ENCODE data around the gene SPACA4.

SPACA4 gene

GRCh38 chr19:48596679-48597465 lies 9.7 kb upstream of the SPACA4 start:
- DNase-seq: no peak

DNA sequence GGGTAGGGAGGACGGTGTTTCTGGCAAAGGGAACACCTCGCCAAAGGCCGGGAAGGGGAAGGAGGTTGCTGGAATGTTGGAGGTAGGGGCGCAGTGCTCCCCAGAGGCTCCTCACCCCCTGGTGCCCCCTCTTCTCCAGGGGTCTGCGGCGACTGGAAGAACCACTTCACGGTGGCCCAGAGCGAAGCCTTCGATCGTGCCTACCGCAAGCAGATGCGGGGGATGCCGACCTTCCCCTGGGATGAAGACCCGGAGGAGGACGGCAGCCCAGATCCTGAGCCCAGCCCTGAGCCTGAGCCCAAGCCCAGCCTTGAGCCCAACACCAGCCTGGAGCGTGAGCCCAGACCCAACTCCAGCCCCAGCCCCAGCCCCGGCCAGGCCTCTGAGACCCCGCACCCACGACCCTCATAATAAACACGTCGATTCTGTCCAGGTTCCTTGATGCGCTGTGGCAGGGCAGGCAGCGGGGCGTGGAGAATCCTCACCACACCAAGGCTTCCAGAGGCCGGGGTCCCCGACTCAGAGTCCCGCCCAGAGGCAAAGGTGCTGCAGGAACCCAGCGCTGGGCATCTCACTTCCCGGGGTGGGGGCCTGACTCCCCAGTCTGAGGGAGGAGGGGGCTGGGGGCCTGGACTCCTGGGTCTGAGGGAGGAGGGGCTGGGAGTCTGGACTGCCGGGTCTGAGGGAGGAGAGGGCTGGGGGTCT lies 7.4 kb upstream of the SPACA4 start:
- no peak for DNase-seq

DNA sequence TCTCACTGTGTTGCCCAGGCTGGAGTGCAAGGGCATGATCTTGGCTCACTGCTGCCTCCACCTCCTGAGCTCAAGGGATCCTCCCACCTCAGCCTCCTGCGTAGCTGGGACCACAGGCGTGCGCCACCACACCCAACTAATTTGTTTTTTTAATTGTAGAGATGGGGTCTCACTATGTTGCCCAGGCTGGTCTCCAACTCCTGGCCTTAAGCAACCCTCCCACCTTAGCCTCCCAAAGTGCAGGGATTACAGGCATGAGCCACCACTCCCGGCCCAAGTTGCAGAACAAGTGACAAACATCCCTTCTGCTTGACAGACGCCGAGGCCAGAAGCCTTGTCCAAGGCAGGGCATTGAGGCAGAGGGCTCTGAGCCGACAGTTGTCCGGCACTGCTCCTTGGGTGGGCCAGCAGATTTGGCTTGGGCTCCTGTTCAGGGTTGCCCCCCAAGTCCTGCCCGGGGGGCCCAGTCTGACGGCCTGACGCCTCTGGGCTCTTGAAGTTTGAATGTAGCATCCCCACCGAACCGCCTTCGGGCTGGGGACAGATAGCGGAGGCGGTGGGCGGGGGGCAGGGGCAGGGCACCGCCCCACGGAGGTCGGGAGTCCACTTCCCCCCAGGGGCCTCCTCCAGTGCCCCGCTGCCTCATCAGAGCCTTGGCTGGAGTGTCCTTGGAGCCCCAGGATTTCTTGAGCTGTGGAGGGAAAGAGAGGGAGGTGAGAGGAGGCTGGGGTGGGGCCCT lies 5.7 kb upstream of the SPACA4 start:
- DNase-seq: no peak

DNA sequence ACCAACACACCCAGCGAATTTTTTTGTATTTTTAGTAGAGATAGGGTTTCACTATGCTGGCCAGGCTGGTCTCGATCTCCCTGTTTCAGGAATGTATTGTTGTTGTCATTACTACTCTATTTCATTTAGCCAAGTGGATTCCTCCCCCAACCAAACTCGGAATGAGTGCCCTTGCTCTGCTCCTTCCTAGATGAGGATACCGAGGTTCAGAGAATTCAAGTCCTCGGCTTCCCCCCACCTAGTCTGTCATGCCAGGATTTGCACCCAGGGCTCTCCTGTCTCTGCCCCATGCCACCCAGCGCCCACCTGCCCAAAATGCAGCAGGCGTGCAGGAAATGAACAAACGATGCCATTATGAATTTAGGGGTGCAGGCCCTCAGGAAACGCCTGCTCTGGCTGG lies 3.5 kb upstream of the SPACA4 start:
- no peak for DNase-seq

GRCh38 chr19:48603449-48603848 lies 3.1 kb upstream of the SPACA4 start:
- no peak for DNase-seq

DNA sequence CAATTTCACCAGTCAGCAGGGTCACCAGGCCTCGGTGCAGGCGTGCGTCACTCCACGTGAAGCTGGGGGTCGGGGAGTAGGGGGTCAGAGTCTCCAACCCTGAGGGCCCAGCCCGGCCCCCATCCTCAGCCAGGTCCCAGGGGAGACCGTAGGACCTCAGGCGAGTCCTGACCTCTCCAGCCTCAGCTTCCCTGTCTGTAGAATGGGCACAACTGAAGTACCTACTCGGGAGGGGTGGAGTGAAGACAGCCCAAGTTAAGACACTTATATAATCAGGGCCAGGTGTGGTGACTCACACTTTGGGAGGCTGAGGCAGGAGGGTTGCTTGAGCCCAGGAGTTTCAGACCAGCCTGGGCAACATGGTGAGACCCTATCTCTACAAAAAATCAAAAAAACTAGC lies 2.7 kb upstream of the SPACA4 start:
- DNase-seq: no peak

GRCh38 chr19:48607359-48607755 lies 815 bp downstream of the SPACA4 start:
- no peak for DNase-seq

GRCh38 chr19:48608798-48609263 lies 2.3 kb downstream of the SPACA4 start:
- peak in 17 of 56 donors; percentile 9 to 58 (median 28) for DNase-seq

- DNase-seq: no peak
Measured at GRCh38 chr19:48609571-48610108, 3.1 kb downstream of the SPACA4 start.

GRCh38 chr19:48611872-48612271 lies 5.3 kb downstream of the SPACA4 start:
- no peak for DNase-seq

- DNase-seq: peak in 29 of 56 donors; percentile 7 to 81 (median 48)
Measured at GRCh38 chr19:48613024-48613851, 6.7 kb downstream of the SPACA4 start.

DNA sequence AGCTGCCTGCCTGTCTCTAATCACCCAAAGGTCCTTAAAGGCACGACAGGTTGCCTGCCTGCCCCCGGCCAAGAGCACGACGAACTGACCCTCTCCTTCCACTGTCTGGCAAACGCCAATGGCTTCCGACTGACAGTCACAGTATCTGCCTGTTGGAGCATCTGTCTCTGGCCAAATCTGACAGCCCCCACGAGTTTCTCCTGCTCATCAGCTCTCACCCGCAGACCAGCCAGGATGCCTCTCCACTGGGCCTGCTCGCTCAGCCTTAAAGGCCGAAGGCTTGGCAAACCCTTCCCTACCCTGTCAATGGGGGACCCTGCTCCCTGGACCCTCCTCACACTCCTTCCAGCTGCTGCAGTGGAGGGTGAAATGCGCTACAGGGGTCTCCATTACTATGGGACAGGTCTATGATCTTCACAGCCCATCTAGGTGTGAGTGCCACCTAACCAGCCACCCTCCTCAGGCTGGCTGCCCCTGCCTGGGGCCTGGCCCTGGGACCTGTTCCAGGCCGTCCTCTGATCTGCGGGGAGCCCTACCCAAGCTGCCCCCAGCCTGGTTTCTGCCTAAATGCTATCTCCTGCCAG lies 7.4 kb downstream of the SPACA4 start:
- DNase-seq: no peak

DNA sequence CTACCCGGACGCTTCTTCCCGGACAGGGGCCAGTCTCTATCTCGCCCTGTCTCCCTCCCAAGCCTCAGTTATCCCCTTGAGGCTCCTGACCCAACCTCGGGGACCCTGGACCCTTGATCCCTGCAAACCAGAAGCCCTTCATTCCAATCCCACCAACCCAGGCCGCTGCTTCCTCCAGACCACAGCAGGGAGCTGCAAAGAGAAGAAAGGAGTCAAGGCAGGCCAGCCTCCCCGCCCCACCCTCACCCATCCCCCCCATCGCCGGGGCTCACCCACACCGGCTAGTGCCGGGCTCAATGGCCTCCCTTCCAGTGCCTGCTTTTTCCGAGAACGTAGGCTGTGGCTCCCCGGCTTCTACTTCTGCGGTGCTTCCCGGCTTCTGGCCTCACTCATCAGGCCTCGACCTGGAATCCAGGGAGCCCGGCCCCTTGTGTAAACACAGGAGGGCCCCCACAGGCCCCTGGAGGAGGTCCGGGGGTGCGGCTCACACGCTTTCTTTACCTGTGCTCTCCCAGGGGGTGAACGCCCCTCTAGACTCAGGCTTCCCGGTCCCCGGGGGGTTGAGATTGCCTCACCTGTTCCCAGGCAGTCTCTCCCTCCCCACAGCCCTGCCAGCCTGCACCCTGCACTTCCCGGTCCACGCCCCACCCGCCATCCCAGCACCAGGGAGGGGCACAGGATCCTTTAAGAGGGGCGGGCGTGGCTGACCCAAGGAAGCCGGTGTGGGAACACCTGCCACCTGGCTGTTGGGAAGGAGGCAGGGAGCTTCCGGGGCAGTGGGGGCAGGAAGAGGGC lies 8.1 kb downstream of the SPACA4 start, which contains the start of gene FAM83E:
Gene FAM83E (minus strand): TSS at position 641 of the 795 bp plus-strand sequence. CDS start 1,704 bp downstream, outside the sequence.
- no peak for DNase-seq

DNA sequence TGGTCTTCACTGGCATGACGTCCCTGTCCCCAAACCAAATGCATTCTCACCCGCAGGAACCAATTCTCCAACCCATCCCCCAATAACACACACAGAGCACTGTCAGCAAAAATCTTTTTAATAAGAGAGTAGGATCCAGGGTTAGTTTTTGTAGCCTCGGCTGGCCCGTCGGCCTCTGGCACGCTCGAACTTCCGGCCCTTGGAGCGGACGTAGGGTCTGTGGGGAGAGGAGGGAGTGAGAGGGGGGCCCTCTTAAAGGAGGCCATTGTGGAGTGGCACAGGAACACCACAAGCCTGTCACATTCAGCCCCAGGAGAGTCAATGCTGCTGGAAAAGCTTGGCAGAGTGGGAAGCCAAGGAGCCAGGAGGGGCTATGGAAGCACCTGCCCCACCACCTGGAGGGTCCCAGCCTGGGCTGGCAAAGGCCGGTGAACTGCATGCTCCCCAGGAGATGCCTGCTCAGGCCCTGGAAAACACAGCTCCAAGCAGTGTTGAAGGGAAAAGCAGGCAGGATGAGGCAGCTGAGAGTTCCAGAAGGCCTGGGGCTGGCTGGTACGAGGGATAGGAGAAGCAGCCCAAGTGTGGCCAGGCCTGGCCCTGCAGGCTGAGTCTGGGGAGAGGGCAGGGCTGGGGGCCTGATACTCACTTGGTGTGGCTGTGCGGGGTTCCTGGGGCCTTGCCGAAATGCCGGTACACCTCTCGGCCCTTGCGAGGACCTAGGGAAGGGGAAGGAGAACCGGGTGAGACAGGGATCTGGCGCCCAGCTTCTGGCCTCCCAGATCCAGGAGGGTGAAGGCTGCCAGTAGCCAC lies 8.9 kb downstream of the SPACA4 start:
- no peak for DNase-seq

GRCh38 chr19:48616041-48616436 lies 9.5 kb downstream of the SPACA4 start:
- DNase-seq: no peak

- DNase-seq: no peak
Measured at GRCh38 chr19:48616491-48617056, 10.0 kb downstream of the SPACA4 start.

DNA sequence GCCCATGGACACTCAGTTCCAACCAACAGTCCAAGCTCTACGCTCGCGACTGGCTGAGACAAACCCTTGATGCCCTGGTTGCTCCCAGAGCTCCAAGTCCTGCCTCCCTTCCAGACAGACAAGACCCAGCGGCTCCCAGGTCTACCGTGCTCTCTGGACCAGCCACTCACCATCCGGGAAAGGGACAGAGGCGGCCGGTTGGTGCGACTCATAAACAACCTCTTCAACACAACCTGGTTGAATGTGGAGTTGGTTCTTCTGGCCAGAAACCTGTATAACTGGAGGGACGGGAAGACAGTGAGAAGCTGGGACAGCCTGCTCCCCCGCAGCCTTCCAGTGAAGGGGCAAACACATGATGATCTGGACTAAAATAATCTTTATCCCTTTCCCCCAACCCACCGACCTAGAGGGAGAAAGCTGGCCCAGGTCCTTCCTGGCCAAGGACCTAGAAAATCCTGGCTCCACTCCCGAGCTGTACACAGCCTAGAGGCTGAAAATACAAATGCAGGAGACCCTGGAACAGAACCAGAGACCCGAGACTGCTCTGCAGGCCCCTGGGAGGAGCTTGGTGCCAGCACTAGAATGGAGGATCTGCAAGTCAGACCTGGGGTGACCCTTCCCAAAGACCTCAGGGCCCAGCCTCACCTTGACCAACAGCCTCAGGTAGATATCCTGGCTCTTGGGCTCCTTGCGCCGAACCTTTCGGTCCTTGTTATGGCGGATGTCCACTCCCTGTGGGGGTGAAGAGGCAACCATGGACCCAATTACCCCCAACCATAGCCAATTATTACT lies 10.8 kb downstream of the SPACA4 start:
- DNase-seq: peak in 3 of 56 donors; percentile 24 to 38 (median 34)

Measured in amygdala (tissue), 56 donors.